H1 (cell line): ENCODE data around the gene KANSL1. TPM values are rescaled to one million over a fixed set of nuclear protein-coding genes. Genes with fewer than 3 reads are reported as not detected.

ENCODE experiments used
- CTCF ChIA-PET: fragments of 300-600 bp; sonication (Branson Sonifier 250); formaldehyde crosslinking; loops from one replicate; lab custom pipeline; 2021; ENCODE audit not compliant: partially characterized antibody; lab: Charles Lee
- POLR2A ChIA-PET: fragments of 300-600 bp; sonication (Branson Sonifier 250); formaldehyde crosslinking; loops from one replicate; lab custom pipeline; 2021; ENCODE audit warnings: inconsistent platforms; ENCODE audit not compliant: partially characterized antibody; lab: Charles Lee
- DNase-seq, 2 experiments: peaks; one replicate each; pipeline versions ENCODE4 v3.0.0 to v3.0.0-alpha.2; 2010 to 2022; ENCODE audit warnings: low spot score in 2 of 2, low read depth in 1 of 2, mixed read lengths in 1 of 2
- FAIRE-seq: peaks from 2 replicates; lab custom pipeline; 2011; peaks lifted over from hg19 to GRCh38; lab: Jason Lieb, UNC
- H2AFZ ChIP-seq: 2 replicates; pipeline ENCODE4 v1.8.1; 2012; ENCODE audit warnings: low read length, inconsistent platforms
- H2AK5ac ChIP-seq: 2 replicates; pipeline ENCODE4 v1.6.1; 2013; ENCODE audit warnings: low read depth, low read length
- H2BK120ac ChIP-seq: replicated peaks from 2 replicates; pipeline ENCODE3; 2013; ENCODE audit warnings: low read depth, low read length, inconsistent platforms
- H2BK12ac ChIP-seq: 2 replicates; pipeline ENCODE4 v1.6.1; 2013; ENCODE audit warnings: low read depth, low read length
- H2BK15ac ChIP-seq: 2 replicates; pipeline ENCODE4 v1.6.1; 2013; ENCODE audit warnings: low read length
- H2BK20ac ChIP-seq: 2 replicates; pipeline ENCODE4 v1.6.1; 2013; ENCODE audit warnings: low read length
- H2BK5ac ChIP-seq: 2 replicates; pipeline ENCODE4 v1.6.1; 2013; ENCODE audit warnings: low read depth, low read length
- H3K14ac ChIP-seq: 2 replicates; pipeline ENCODE4 v1.6.1; 2013; ENCODE audit warnings: inconsistent platforms; ENCODE audit not compliant: insufficient read length
- H3K18ac ChIP-seq: 2 replicates; pipeline ENCODE4 v1.6.1; 2013; ENCODE audit warnings: low read length; ENCODE audit errors: extremely low read depth
- H3K23ac ChIP-seq: 2 replicates; pipeline ENCODE4 v1.6.1; 2013; ENCODE audit warnings: inconsistent platforms; ENCODE audit not compliant: insufficient read length
- H3K23me2 ChIP-seq: 2 replicates; pipeline ENCODE4 v1.6.1; 2013; ENCODE audit warnings: low read depth, low read length
- H3K27ac ChIP-seq: 2 replicates; pipeline ENCODE4 v1.6.1; 2011; ENCODE audit warnings: low read depth, low read length, inconsistent platforms
- H3K27me3 ChIP-seq, 4 experiments: replicated peaks in 1 of 4; 1 replicate in 1 of 4; 2 replicates in 3 of 4; pipeline versions ENCODE4 v1.6.1 to v1.8.1; 2011 to 2013; ENCODE audit warnings: low read length in 3 of 4, mild to moderate bottlenecking in 3 of 4, inconsistent platforms in 2 of 4, mixed read lengths in 2 of 4, moderate library complexity in 1 of 4; ENCODE audit not compliant: control insufficient read depth in 3 of 4, insufficient read depth in 3 of 4; ENCODE audit errors: extremely low read depth in 1 of 4
- H3K36me3 ChIP-seq, 4 experiments: 2 replicates each; pipeline versions ENCODE4 v1.6.1 to v1.8.1; 2011 to 2013; ENCODE audit warnings: mild to moderate bottlenecking in 4 of 4, low read length in 3 of 4, moderate library complexity in 2 of 4, control low read depth in 1 of 4, inconsistent platforms in 1 of 4; ENCODE audit not compliant: insufficient read depth in 4 of 4, control insufficient read depth in 2 of 4
- H3K4ac ChIP-seq: replicated peaks from 2 replicates; pipeline ENCODE3; 2013; ENCODE audit warnings: low read length, low read depth, mixed read lengths, inconsistent platforms; ENCODE audit not compliant: insufficient read length
- H3K4me1 ChIP-seq, 4 experiments: replicated peaks in 1 of 4; 1 replicate in 1 of 4; 2 replicates in 3 of 4; pipeline versions ENCODE4 v1.6.1 to v1.8.1; 2011 to 2013; ENCODE audit warnings: low read length in 3 of 4, inconsistent platforms in 2 of 4, mixed read lengths in 1 of 4; ENCODE audit not compliant: insufficient read depth in 4 of 4, control insufficient read depth in 3 of 4
- H3K4me2 ChIP-seq, 2 experiments: 2 replicates each; pipeline versions ENCODE4 v1.6.1 to v1.8.1; 2011 to 2013; ENCODE audit warnings: low read depth in 2 of 2, low read length in 2 of 2, control low read depth in 1 of 2, inconsistent platforms in 1 of 2, mild to moderate bottlenecking in 1 of 2; ENCODE audit not compliant: insufficient read depth in 1 of 2
- H3K4me3 ChIP-seq, 4 experiments: fragments of 200-600, 300-600 bp in 1 of 4; sonication (generic), shearing (Covaris generic), sonication (Bioruptor Twin) in 1 of 4; 2 replicates each; pipeline versions ENCODE4 v1.5.1 to v1.8.1; 2011 to 2016; ENCODE audit warnings: low read length in 4 of 4, low read depth in 3 of 4, control low read depth in 2 of 4, inconsistent platforms in 2 of 4, mild to moderate bottlenecking in 2 of 4, mixed read lengths in 1 of 4, moderate library complexity in 1 of 4; ENCODE audit not compliant: insufficient read depth in 2 of 4; ENCODE audit errors: extremely low read depth in 1 of 4
- H3K56ac ChIP-seq: replicated peaks from 2 replicates; pipeline ENCODE3; 2013; ENCODE audit warnings: low read depth, mild to moderate bottlenecking, mixed read lengths, low read length, inconsistent platforms; ENCODE audit not compliant: insufficient read length
- H3K79me1 ChIP-seq: 2 replicates; pipeline ENCODE4 v1.6.1; 2013; ENCODE audit warnings: low read depth, low read length, control low read depth
- H3K79me2 ChIP-seq, 2 experiments: 2 replicates each; pipeline versions ENCODE4 v1.6.1 to v1.8.1; 2012 to 2013; ENCODE audit warnings: low read length in 2 of 2, mild to moderate bottlenecking in 2 of 2, inconsistent platforms in 1 of 2; ENCODE audit not compliant: insufficient read depth in 2 of 2, control insufficient read depth in 1 of 2
- H3K9ac ChIP-seq, 4 experiments: replicated peaks in 1 of 4; 1 replicate in 1 of 4; 2 replicates in 3 of 4; pipeline versions ENCODE4 v1.6.1 to v1.8.1; 2011 to 2013; ENCODE audit warnings: low read depth in 3 of 4, low read length in 3 of 4, control low read depth in 2 of 4, mild to moderate bottlenecking in 2 of 4, moderate library complexity in 2 of 4, inconsistent platforms in 1 of 4; ENCODE audit errors: extremely low read depth in 1 of 4
- H3K9me3 ChIP-seq, 2 experiments: 2 replicates each; pipeline versions ENCODE4 v1.6.1 to v1.8.1; 2012 to 2013; ENCODE audit warnings: mild to moderate bottlenecking in 2 of 2, moderate library complexity in 2 of 2, control low read depth in 1 of 2, inconsistent platforms in 1 of 2, low read depth in 1 of 2, low read length in 1 of 2, mixed read lengths in 1 of 2; ENCODE audit not compliant: insufficient read depth in 2 of 2
- H4K20me1 ChIP-seq, 2 experiments: replicated peaks in 1 of 2; 2 replicates each; pipeline versions ENCODE3 to v1.8.1; 2011 to 2013; ENCODE audit warnings: inconsistent platforms in 2 of 2, low read length in 2 of 2, mild to moderate bottlenecking in 1 of 2; ENCODE audit not compliant: insufficient read depth in 2 of 2, control insufficient read depth in 1 of 2
- H4K5ac ChIP-seq: 2 replicates; pipeline ENCODE4 v1.6.1; 2013; ENCODE audit warnings: low read length, low read depth, mixed read lengths, inconsistent platforms; ENCODE audit not compliant: insufficient read length
- H4K8ac ChIP-seq: 2 replicates; pipeline ENCODE4 v1.8.0; 2013; ENCODE audit warnings: mild to moderate bottlenecking, moderate library complexity, low read length, inconsistent platforms; ENCODE audit not compliant: insufficient read depth; ENCODE audit errors: extremely low read depth
- H4K91ac ChIP-seq: replicated peaks from 2 replicates; pipeline ENCODE3; 2013; ENCODE audit warnings: low read length, mixed read lengths, inconsistent platforms; ENCODE audit not compliant: insufficient read length
- MAX ChIP-seq: IDR thresholded peaks from 2 replicates; pipeline ENCODE4 v1.6.1; 2012; ENCODE audit warnings: inconsistent platforms
- POLR2A ChIP-seq, 2 experiments: IDR thresholded peaks; 1 replicate in 1 of 2; 2 replicates in 1 of 2; pipeline ENCODE4 v1.6.1; 2011; ENCODE audit warnings: low read depth in 2 of 2, low read length in 2 of 2, mild to moderate bottlenecking in 2 of 2; ENCODE audit errors: control extremely low read depth in 1 of 2
- WGBS, 2 experiments: shearing (Covaris generic) in 1 of 2; methylation state at CpG; one replicate each; pipeline versions ENCODE4 v1.1.6 to v1.1.7; 2013 to 2015; ENCODE audit warnings: low lambda C conversion rate in 2 of 2, mixed read lengths in 2 of 2, inconsistent platforms in 1 of 2, low coverage in 1 of 2, missing lambda C conversion rate in 1 of 2; ENCODE audit not compliant: insufficient replicate concordance in 2 of 2, insufficient coverage in 1 of 2, insufficient read length in 1 of 2; ENCODE audit errors: extremely low coverage in 1 of 2, missing lambda C conversion rate in 1 of 2; 5-methylcytosine and 5-hydroxymethylcytosine counted together
- polyA plus RNA-seq, 7 experiments: library from polyadenylated mRNA; depleted of rRNA in 3 of 7; stranded (reverse) in 5 of 7; unstranded in 2 of 7; fragments of >200 nt in 5 of 7; fragments of 200-250 nt in 2 of 7; gene quantifications; 1 replicate in 5 of 7; 2 replicates in 1 of 7; 4 replicates in 1 of 7; pipeline versions ENCODE4 v1.2.1 to v1.2.3, GENCODE V29; 2011 to 2013; ENCODE audit warnings: missing spikeins in 2 of 7, mixed read lengths in 2 of 7
- total RNA-seq: library from RNA; stranded (reverse); fragmentation: NEBNext Ultra II Directional; extraction: Animal tissue kit (Norgen Biotek cat#: 25700); gene quantifications from 2 replicates; pipeline ENCODE4 v1.2.1, GENCODE V29; 2021

The KANSL1 gene
- total and polyA plus RNA-seq, 2 of the 8 experiments (the other 6 are each of a cell fraction or from before 2014, with no cell fraction given) = 34.0 to 128 TPM

- peaks cover 3% of the 10 kb centered on the region; the same call in 1 of the 2 replicates for H3K79me1 ChIP-seq
- no peaks in the 10 kb centered on the region for H3K23me2 ChIP-seq
- 0 out of 3 replicates have a peak, but pooled peaks of 1 of the 2 experiments have one; percentile 27 for TF ChIP-seq POLR2A (IDR thresholded peaks at IDR 0.05; ENCODE audit: control extremely low read depth in 1 of 2, low read depth in 2 of 2, low read length in 2 of 2)
- TF ChIP-seq MAX = no peak
- no peak overlapping the region for H3K18ac ChIP-seq
- no peak overlapping the region for H3K4me2 ChIP-seq
- no peak overlapping the region; the same call in 1 of the 2 replicates for H4K8ac ChIP-seq
- POLR2A ChIA-PET = interaction anchor here (1.6 kb wide), 1 partner anchor 25 kb away, joined by 4 read pairs; no protein-coding TSS in a partner anchor
- H3K14ac ChIP-seq = no peak overlapping the region
- peaks cover 3 to 17% (median 6%) of the 10 kb centered on the region in 4 experiments for H3K4me1 ChIP-seq
- no peak for DNase-seq
- WGBS, 2 experiments = 82% methylated on average over 6 of the region's 8 CpGs; no CpG with 5 or more reads in 1 of the 2 experiments
- no peak overlapping the region for H3K4ac ChIP-seq
- H3K79me2 ChIP-seq = no peaks in the 10 kb centered on the region
- CTCF ChIA-PET = interaction anchor here (1.0 to 3.4 kb wide), 4 partner anchors 9 to 21 kb away, joined by 4 to 18 read pairs (median 4); no protein-coding TSS in a partner anchor
- H2BK5ac ChIP-seq = no peak overlapping the region
- no peaks in the 10 kb centered on the region for H3K9me3 ChIP-seq
- H2AK5ac ChIP-seq = no peak overlapping the region
- H3K27me3 ChIP-seq = no peaks in the 10 kb centered on the region
- H3K9ac ChIP-seq = no peak overlapping the region
- no peak for FAIRE-seq
- no peak overlapping the region for H2BK12ac ChIP-seq
- H4K91ac ChIP-seq = no peak overlapping the region
- H3K23ac ChIP-seq = no peak overlapping the region
- no peak overlapping the region for H2BK20ac ChIP-seq
- H4K5ac ChIP-seq = no peak overlapping the region
- H3K36me3 ChIP-seq = peaks cover 33 to 75% (median 60%) of the 10 kb centered on the region in 4 experiments
- H3K4me3 ChIP-seq = no peak overlapping the region
- H3K27ac ChIP-seq = no peak overlapping the region
- peaks cover 1 to 4% of the 10 kb centered on the region in 2 experiments for H4K20me1 ChIP-seq
- no peak overlapping the region for H2BK15ac ChIP-seq
- no peak overlapping the region for H2AFZ ChIP-seq
- H2BK120ac ChIP-seq = no peak overlapping the region
- H3K56ac ChIP-seq = no peak overlapping the region
These were observed 161.3 kb downstream of the KANSL1 start for GRCh38 chr17:46031920-46032319.
